Peyer's patch (tissue), 4 donors: ENCODE data around the gene IL17C. TPM values are rescaled to one million over a fixed set of nuclear protein-coding genes. Genes with fewer than 3 reads are reported as not detected.

Experiments used
- DNase-seq, 3 donors: peaks; one replicate each; pipeline ENCODE4 v3.0.0-alpha.2; 2017 to 2019
- H3K27ac ChIP-seq, 4 donors: fragments of 200-600 bp; sonication (generic); one replicate each; pipeline ENCODE4 v1.5.1; 2016 to 2019
- H3K27me3 ChIP-seq, 2 donors: fragments of 200-600 bp; sonication (generic); one replicate each; pipeline ENCODE4 v1.5.1; 2019
- H3K36me3 ChIP-seq, 3 donors: fragments of 200-600 bp; sonication (generic); one replicate each; pipeline ENCODE4 v1.5.1; 2016 to 2019
- H3K4me1 ChIP-seq, 4 donors: fragments of 200-600 bp; sonication (generic); one replicate each; pipeline ENCODE4 v1.5.1; 2016 to 2019
- H3K4me3 ChIP-seq, 4 donors: fragments of 200-600 bp; sonication (generic); 1 replicate in 3 of 4; 2 replicates in 1 of 4; pipeline ENCODE4 v1.5.1; 2016 to 2019; ENCODE audit warnings: mild to moderate bottlenecking in 1 of 4
- H3K9me3 ChIP-seq, 4 donors: fragments of 200-600 bp; sonication (generic); one replicate each; pipeline ENCODE4 v1.5.1; 2016 to 2019; ENCODE audit warnings: mild to moderate bottlenecking in 1 of 4
- POLR2A ChIP-seq, 2 donors: fragments of 450-650 bp; IDR thresholded peaks; one replicate each; pipeline ENCODE4 v1.5.1; 2017; ENCODE audit warnings: antibody characterized with exemption in 2 of 2, mild to moderate bottlenecking in 2 of 2, moderate library complexity in 2 of 2
- total RNA-seq, 4 donors: library from RNA; depleted of rRNA; stranded (reverse); fragments of >200 nt; gene quantifications; one replicate each; pipeline ENCODE4 v1.1.0, GENCODE V29; 2016
- TF ChIP-seq, protein P1 (sequence below), 6 experiments: fragments of 450-650 bp in 4 of 6; fragments of 200-600 bp in 2 of 6; sonication (generic) in 1 of 6; IDR thresholded peaks; one replicate each; pipeline ENCODE4 v1.5.1; 2017 to 2019; ENCODE audit warnings: antibody characterized with exemption in 6 of 6, mild to moderate bottlenecking in 3 of 6, moderate library complexity in 1 of 6

Gene IL17C
- total RNA-seq, 4 donors from 2014 or later, result not detected

DNA sequence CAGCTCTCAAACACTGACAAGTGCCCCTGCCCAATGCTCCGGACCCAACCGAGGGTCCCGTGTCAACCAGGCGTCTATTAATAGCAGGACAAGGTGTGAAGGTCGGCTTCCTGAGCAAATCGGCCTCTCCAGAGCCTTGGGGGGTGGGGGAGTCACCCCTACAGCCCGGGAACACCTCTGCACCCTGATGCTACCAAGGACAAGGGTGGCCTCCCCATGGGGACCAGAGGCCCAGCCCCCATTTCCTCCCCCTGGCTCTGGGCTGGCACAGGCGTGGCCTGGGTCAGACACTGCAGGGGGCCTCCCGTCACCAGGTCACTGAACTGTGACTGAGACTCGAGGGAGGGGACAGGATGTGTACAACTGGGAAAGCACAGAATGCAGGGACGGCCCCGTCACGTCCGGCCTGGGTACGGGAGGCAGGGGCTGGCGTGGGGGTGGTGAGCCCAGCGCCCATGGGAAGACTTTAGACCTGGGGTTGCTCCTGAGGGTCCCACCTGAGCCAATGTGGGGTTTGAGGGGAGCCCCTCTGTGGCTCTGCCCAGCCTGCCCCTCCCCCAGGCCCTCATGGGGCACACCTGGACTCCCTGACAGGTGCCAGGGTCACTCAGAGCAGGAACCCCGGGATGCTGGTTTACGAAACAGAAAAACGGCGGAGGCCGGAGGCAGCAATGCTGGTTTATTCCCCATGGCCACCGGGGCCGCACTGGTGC is 13.1 kb downstream of the IL17C start:
- Histone ChIP-seq H3K4me1 (peaks cover 0 to 39% (median 22%) of the 10 kb centered on the region in 4 donors), H3K4me3 (peak overlapping the region; percentile 77 to 92 (median 88)), H3K27ac (peak overlapping the region; percentile 86 to 96 (median 92)), H3K36me3 (peaks cover 0 to 27% (median 0%) of the 10 kb centered on the region in 3 donors), H3K9me3 (no peaks in the 10 kb centered on the region), H3K27me3 (no peaks in the 10 kb centered on the region)
- DNase-seq, result peak in 2 of 3 donors; percentile 95 to 96
- TF ChIP-seq, protein P1, sequence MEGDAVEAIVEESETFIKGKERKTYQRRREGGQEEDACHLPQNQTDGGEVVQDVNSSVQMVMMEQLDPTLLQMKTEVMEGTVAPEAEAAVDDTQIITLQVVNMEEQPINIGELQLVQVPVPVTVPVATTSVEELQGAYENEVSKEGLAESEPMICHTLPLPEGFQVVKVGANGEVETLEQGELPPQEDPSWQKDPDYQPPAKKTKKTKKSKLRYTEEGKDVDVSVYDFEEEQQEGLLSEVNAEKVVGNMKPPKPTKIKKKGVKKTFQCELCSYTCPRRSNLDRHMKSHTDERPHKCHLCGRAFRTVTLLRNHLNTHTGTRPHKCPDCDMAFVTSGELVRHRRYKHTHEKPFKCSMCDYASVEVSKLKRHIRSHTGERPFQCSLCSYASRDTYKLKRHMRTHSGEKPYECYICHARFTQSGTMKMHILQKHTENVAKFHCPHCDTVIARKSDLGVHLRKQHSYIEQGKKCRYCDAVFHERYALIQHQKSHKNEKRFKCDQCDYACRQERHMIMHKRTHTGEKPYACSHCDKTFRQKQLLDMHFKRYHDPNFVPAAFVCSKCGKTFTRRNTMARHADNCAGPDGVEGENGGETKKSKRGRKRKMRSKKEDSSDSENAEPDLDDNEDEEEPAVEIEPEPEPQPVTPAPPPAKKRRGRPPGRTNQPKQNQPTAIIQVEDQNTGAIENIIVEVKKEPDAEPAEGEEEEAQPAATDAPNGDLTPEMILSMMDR (IDR thresholded peaks at IDR 0.05), result no peak
- TF ChIP-seq POLR2A (IDR thresholded peaks at IDR 0.05), result no peak

- Histone ChIP-seq H3K27ac (peak overlapping the region; percentile 86 to 96 (median 92)), H3K27me3 (no peaks in the 10 kb centered on the region), H3K4me1 (peaks cover 0 to 31% (median 22%) of the 10 kb centered on the region in 4 donors), H3K36me3 (peaks cover 0 to 34% (median 0%) of the 10 kb centered on the region in 3 donors), H3K9me3 (no peaks in the 10 kb centered on the region), H3K4me3 (peak overlapping the region in 2 of 4 donors; percentile 77 to 87)
- no peak for DNase-seq
- TF ChIP-seq POLR2A (IDR thresholded peaks at IDR 0.05), result no peak
- TF ChIP-seq, protein P1 (IDR thresholded peaks at IDR 0.05), result no peak
Measured at GRCh38 chr16:88651989-88652761, 13.8 kb downstream of the IL17C start.

- H3K4me3 ChIP-seq, result no peak overlapping the region
- H3K27ac ChIP-seq, result peak overlapping the region in 3 of 4 donors; percentile 91 to 96 (median 94)
- no peaks in the 10 kb centered on the region for H3K27me3 ChIP-seq
- H3K4me1 ChIP-seq, result peaks cover 0 to 28% (median 19%) of the 10 kb centered on the region in 4 donors
- no peaks in the 10 kb centered on the region for H3K9me3 ChIP-seq
- TF ChIP-seq, protein P1 (IDR thresholded peaks at IDR 0.05), result no peak
- TF ChIP-seq POLR2A (IDR thresholded peaks at IDR 0.05), result no peak
- peaks cover 0 to 40% (median 0%) of the 10 kb centered on the region in 3 donors for H3K36me3 ChIP-seq
- DNase-seq, result no peak
Measured at GRCh38 chr16:88652762-88653063, 14.3 kb downstream of the IL17C start.

GRCh38 chr16:88653101-88653500 is 14.7 kb downstream of the IL17C start:
- Histone ChIP-seq H3K9me3 (no peaks in the 10 kb centered on the region), H3K27me3 (no peaks in the 10 kb centered on the region), H3K4me3 (no peak overlapping the region), H3K36me3 (peaks cover 0 to 43% (median 0%) of the 10 kb centered on the region in 3 donors), H3K27ac (peak overlapping the region in 1 of 4 donors; percentile 94), H3K4me1 (peaks cover 0 to 28% (median 15%) of the 10 kb centered on the region in 4 donors)
- DNase-seq, result no peak
- TF ChIP-seq, protein P1 (IDR thresholded peaks at IDR 0.05), result no peak
- no peak for TF ChIP-seq POLR2A (IDR thresholded peaks at IDR 0.05)

DNA sequence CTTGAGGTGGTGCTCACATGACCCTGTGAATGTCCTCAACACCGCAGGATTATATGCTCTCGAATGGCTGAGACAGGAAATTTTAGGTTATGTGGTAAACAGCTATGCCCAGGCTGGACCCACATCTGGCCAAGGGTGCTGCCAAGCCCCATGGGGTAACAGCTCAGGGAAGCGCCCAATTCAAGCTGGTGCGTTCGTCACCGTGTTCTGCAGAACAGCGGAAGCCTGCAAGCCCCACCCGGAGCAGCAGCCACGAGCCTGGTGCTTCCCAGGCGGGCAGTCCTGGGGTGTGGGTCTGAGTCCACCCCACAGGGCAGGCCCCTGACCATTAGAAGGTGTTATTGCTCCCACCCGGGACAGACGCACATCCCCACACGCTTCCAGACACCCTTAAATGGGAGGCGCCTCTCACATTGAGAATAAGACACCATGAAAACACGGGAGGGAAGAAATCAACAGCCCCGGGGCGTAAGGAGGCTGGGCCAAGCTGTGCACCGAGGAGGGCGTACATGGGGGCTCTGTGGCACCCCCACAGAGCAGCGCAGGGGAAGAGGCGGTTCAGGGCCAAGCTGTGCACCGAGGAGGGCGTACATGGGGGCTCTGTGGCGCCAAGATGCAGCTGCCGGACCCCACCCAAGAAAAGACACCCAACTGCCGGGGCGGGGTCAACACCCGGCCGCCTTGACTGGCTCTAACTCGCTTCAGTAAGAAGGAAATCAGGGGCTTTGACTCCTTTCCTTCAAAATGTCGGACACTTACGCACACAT is 15.4 kb downstream of the IL17C start:
- no peak for DNase-seq
- Histone ChIP-seq H3K9me3 (no peaks in the 10 kb centered on the region), H3K4me3 (no peak overlapping the region), H3K27ac (no peak overlapping the region), H3K4me1 (peaks cover 0 to 28% (median 12%) of the 10 kb centered on the region in 4 donors), H3K27me3 (no peaks in the 10 kb centered on the region), H3K36me3 (peaks cover 0 to 43% (median 0%) of the 10 kb centered on the region in 3 donors)
- TF ChIP-seq, protein P1 (IDR thresholded peaks at IDR 0.05), result no peak
- no peak for TF ChIP-seq POLR2A (IDR thresholded peaks at IDR 0.05)
